HFFc6 (cell line): Measurements from ENCODE around the gene TMEM272. TPM values are rescaled to one million over a fixed set of nuclear protein-coding genes. Genes with fewer than 3 reads are reported as not detected.

Experiments
- DNase-seq: peaks from one replicate; pipeline ENCODE4 v3.0.0-alpha.2; 2018
- H3K27ac Mint-ChIP-seq: 2 replicates; pipeline ENCODE4 v1.8.0; 2020; ENCODE audit warnings: mild to moderate bottlenecking, mixed read lengths
- H3K27me3 Mint-ChIP-seq: 2 replicates; pipeline ENCODE4 v1.8.0; 2021; ENCODE audit warnings: mild to moderate bottlenecking, moderate library complexity, mixed read lengths; ENCODE audit not compliant: insufficient read depth
- H3K36me3 Mint-ChIP-seq: 2 replicates; pipeline ENCODE4 v1.8.0; 2021; ENCODE audit warnings: low read depth, mixed read lengths
- H3K4me1 Mint-ChIP-seq: 2 replicates; pipeline ENCODE4 v1.8.0; 2020; ENCODE audit warnings: low read depth, mixed read lengths
- H3K4me3 Mint-ChIP-seq: 2 replicates; pipeline ENCODE4 v1.8.0; 2020; ENCODE audit warnings: mild to moderate bottlenecking, moderate library complexity, mixed read lengths
- H3K9me3 Mint-ChIP-seq: 2 replicates; pipeline ENCODE4 v1.8.0; 2020; ENCODE audit warnings: mild to moderate bottlenecking, mixed read lengths
- CTCF ChIP-seq: fragments of 200-600 bp; sonication (generic); IDR thresholded peaks from 2 replicates; pipeline ENCODE4 v1.5.0; 2021; ENCODE audit warnings: antibody characterized with exemption, mild to moderate bottlenecking
- total RNA-seq, 6 experiments: library from RNA; stranded (reverse); fragmentation: NEBNext Ultra II Directional; extraction: Animal tissue kit (Norgen Biotek cat#: 25700); gene quantifications; 2 replicates in 1 of 6; 3 replicates in 5 of 6; pipeline ENCODE4 v1.2.3, GENCODE V29; 2021

TMEM272 gene
- total RNA-seq, 6 experiments from 2014 or later: not detected

- peaks cover 10% of the 10 kb centered on the region for H3K4me1 Mint-ChIP-seq
- no peak overlapping the region for H3K27ac Mint-ChIP-seq
- DNase-seq: no peak
- no peaks in the 10 kb centered on the region for H3K9me3 Mint-ChIP-seq
- H3K27me3 Mint-ChIP-seq: peaks cover 10% of the 10 kb centered on the region
- H3K36me3 Mint-ChIP-seq: no peaks in the 10 kb centered on the region
- no peak overlapping the region for H3K4me3 Mint-ChIP-seq
- TF ChIP-seq CTCF: no peak
Observed at GRCh38 chr13:51811046-51811445, 33.9 kb downstream of the TMEM272 start.

- H3K27me3 Mint-ChIP-seq: peaks cover 5% of the 10 kb centered on the region
- no peaks in the 10 kb centered on the region for H3K9me3 Mint-ChIP-seq
- H3K4me3 Mint-ChIP-seq: no peak overlapping the region
- H3K27ac Mint-ChIP-seq: no peak overlapping the region
- no peaks in the 10 kb centered on the region for H3K36me3 Mint-ChIP-seq
- TF ChIP-seq CTCF: no peak
- H3K4me1 Mint-ChIP-seq: peaks cover 7% of the 10 kb centered on the region
- no peak for DNase-seq
Observed at GRCh38 chr13:51808811-51809210, 36.2 kb downstream of the TMEM272 start.

GRCh38 chr13:51807041-51807440, 37.9 kb downstream of the TMEM272 start:
- Mint-ChIP-seq H3K36me3 (no peaks in the 10 kb centered on the region), H3K27me3 (peaks cover 5% of the 10 kb centered on the region), H3K9me3 (no peaks in the 10 kb centered on the region), H3K4me1 (peaks cover 23% of the 10 kb centered on the region), H3K27ac (no peak overlapping the region), H3K4me3 (no peak overlapping the region)
- TF ChIP-seq CTCF: no peak
- no peak for DNase-seq

DNA sequence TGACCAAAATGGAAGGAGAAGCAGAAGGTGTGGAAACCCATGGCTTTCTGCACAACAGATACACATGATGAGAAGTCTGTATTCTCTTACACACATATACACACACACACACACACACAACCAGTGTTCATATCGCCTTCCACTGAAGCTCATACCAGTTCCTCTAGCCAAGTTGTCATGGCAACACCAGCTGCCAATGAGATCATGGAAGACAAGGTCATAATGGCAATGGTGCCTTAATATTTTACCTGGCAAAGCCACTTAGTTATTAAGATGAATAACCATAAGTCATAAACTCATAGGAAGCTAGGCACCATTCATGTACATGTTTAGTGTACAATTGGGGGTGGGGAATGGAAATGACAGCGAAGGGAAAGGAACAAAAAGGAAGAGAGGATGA, 38.4 kb downstream of the TMEM272 start:
- H3K4me3 Mint-ChIP-seq: no peak overlapping the region
- no peak overlapping the region for H3K27ac Mint-ChIP-seq
- H3K27me3 Mint-ChIP-seq: peaks cover 2% of the 10 kb centered on the region
- H3K4me1 Mint-ChIP-seq: peaks cover 28% of the 10 kb centered on the region
- peak; percentile 32 for DNase-seq
- H3K9me3 Mint-ChIP-seq: no peaks in the 10 kb centered on the region
- TF ChIP-seq CTCF: no peak
- H3K36me3 Mint-ChIP-seq: no peaks in the 10 kb centered on the region

DNA sequence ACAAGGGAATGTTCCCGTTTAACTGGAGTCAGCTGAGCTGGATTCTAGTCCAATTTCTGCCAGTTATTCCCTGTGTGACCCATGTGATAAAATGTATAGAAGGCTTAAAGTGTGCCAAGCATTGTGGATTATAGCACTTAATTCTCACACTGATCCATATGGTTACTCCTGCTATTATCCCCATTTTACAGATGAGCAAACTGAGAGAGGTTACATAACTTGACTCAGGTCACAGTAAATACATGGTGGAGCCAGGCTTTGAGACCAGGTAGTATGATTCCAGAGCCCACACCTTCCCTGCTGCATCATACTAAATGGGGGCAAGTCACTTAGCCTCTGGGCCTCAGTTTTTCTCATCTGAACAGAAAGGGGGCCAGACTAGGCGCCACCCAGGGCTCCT, 39.1 kb downstream of the TMEM272 start:
- H3K27me3 Mint-ChIP-seq: peaks cover 3% of the 10 kb centered on the region
- no peak for DNase-seq
- no peaks in the 10 kb centered on the region for H3K9me3 Mint-ChIP-seq
- H3K4me3 Mint-ChIP-seq: no peak overlapping the region
- no peak overlapping the region for H3K27ac Mint-ChIP-seq
- peaks cover 30% of the 10 kb centered on the region for H3K4me1 Mint-ChIP-seq
- no peaks in the 10 kb centered on the region for H3K36me3 Mint-ChIP-seq
- no peak for TF ChIP-seq CTCF

DNA sequence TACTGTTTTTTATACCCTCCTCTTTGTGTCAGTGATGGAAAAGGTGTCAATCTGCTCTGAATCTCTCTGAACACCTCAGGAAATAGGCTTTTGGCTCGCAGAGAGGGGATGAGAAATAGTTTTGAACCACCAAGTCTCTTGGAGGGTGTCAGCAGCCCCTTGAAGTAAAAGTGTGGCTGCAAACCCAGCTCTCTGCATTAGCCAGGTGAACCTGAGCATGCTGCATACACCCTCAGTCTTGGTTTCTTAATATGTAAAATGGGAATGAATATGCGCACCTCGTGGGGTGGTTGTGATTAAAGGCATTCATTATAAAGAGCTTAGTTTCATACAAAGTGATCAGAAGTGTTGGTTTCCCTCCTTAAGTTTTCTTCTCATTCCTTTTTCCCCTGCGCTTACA, 39.7 kb downstream of the TMEM272 start:
- Mint-ChIP-seq H3K27ac (no peak overlapping the region; the same call in 1 of the 2 replicates), H3K27me3 (peaks cover 3% of the 10 kb centered on the region), H3K9me3 (no peaks in the 10 kb centered on the region), H3K4me1 (peaks cover 30% of the 10 kb centered on the region), H3K4me3 (peak overlapping the region; percentile 85; the same call in 1 of the 2 replicates), H3K36me3 (no peaks in the 10 kb centered on the region)
- TF ChIP-seq CTCF: no peak
- DNase-seq: no peak
